Stimulated activated CD8-positive, alpha-beta memory T cell treated with anti-CD3 and anti-CD28 coated beads, Interleukin-15, amount 100 ng/mL, for 1 hour (primary cell): ENCODE data around the gene LRRC8D.

Experiments used
- DNase-seq: peaks from one replicate; pipeline ENCODE4 v3.0.0-alpha.2; 2020; ENCODE audit warnings: low read depth

Gene LRRC8D

GRCh38 chr1:89871768-89872473 is 51.1 kb downstream of the LRRC8D start:
- DNase-seq = no peak

- no peak for DNase-seq
These were observed 51.7 kb downstream of the LRRC8D start for GRCh38 chr1:89872567-89872966.

- DNase-seq = no peak
These were observed 52.5 kb downstream of the LRRC8D start for GRCh38 chr1:89873288-89873687.

- DNase-seq = no peak
These were observed 52.9 kb downstream of the LRRC8D start for GRCh38 chr1:89873770-89874169.

GRCh38 chr1:89876463-89876862 is 55.6 kb downstream of the LRRC8D start:
- no peak for DNase-seq

GRCh38 chr1:89877756-89878155 is 56.9 kb downstream of the LRRC8D start:
- no peak for DNase-seq

GRCh38 chr1:89878256-89878655 is 57.4 kb downstream of the LRRC8D start:
- DNase-seq = no peak

GRCh38 chr1:89880679-89881078 is 59.8 kb downstream of the LRRC8D start:
- no peak for DNase-seq

GRCh38 chr1:89881415-89882058 is 60.7 kb downstream of the LRRC8D start:
- no peak for DNase-seq

GRCh38 chr1:89882348-89883029 is 61.7 kb downstream of the LRRC8D start:
- no peak for DNase-seq

GRCh38 chr1:89883030-89883379 is 62.2 kb downstream of the LRRC8D start:
- no peak for DNase-seq

GRCh38 chr1:89884718-89885596 is 64.1 kb downstream of the LRRC8D start:
- DNase-seq = no peak

- DNase-seq = no peak
These were observed 66.4 kb downstream of the LRRC8D start for GRCh38 chr1:89887270-89887669.

GRCh38 chr1:89887713-89888112 is 66.9 kb downstream of the LRRC8D start:
- no peak for DNase-seq

- DNase-seq = no peak
These were observed 67.9 kb downstream of the LRRC8D start for GRCh38 chr1:89888480-89889322.

- DNase-seq = no peak
These were observed 68.4 kb downstream of the LRRC8D start for GRCh38 chr1:89889323-89889615.

GRCh38 chr1:89890085-89890752 is 69.4 kb downstream of the LRRC8D start:
- no peak for DNase-seq

GRCh38 chr1:89892816-89893215 is 72.0 kb downstream of the LRRC8D start:
- DNase-seq = no peak

- DNase-seq = no peak
These were observed 73.7 kb downstream of the LRRC8D start for GRCh38 chr1:89894210-89895201.
